ENCODE measurements around the gene CPB2. TPM values are rescaled to one million over a fixed set of nuclear protein-coding genes. Genes with fewer than 3 reads are reported as not detected.

Gene CPB2, protein sequence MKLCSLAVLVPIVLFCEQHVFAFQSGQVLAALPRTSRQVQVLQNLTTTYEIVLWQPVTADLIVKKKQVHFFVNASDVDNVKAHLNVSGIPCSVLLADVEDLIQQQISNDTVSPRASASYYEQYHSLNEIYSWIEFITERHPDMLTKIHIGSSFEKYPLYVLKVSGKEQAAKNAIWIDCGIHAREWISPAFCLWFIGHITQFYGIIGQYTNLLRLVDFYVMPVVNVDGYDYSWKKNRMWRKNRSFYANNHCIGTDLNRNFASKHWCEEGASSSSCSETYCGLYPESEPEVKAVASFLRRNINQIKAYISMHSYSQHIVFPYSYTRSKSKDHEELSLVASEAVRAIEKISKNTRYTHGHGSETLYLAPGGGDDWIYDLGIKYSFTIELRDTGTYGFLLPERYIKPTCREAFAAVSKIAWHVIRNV
- 0.28 TPM for total RNA-seq (2021; ENCODE audit: unreplicated experiment)
- not detected for polyA plus RNA-seq (2012; ENCODE audit: insufficient read length)
- Bru-seq, nascent RNA: percentile 14 among the genes with signal in this experiment
- BruChase-seq, experiment 1, labeled RNA remaining after a 2-hour chase: percentile 5 among the genes with signal in this experiment
- percentile 2 among the genes with signal in this experiment for BruChase-seq, experiment 2, labeled RNA remaining after a 6-hour chase
- long read RNA-seq, partial matches to known transcripts: 0 of 1 reads
- long read RNA-seq, other reads (novel, unspliced or antisense): 1 of 1 reads

DNA sequence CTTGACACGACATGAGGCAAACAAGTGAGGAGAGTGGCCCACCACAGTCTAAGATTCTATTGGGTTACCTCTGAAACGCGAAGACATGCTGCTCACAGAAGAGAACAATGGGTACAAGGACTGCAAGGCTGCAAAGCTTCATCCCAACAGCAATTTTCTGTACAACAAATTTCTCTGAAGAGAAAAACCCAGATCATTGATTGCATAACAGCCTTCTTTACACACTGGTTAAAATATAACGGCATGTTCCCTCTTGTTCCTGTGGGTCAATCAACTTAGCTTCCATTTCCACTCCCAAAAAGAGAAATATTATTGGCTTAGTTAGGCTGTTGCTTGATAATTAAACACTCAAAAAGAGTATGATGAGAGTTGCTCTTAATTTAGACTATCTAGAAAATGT is at the start of gene CPB2:
TSS of gene CPB2 (minus strand) at position 166 of the 400 bp plus-strand sequence. CDS start at position 142, 24 bp downstream.
- Histone ChIP-seq H3K36me3 (ENCODE audit: control insufficient read depth, insufficient read depth, low read length) (no peaks in the 10 kb centered on the region), H3K27me3 (ENCODE audit: control insufficient read depth, insufficient read depth, low read length) (no peaks in the 10 kb centered on the region), H3K9me3 (ENCODE audit: control insufficient read depth, insufficient read depth, low read depth, low read length) (no peaks in the 10 kb centered on the region), H3K4me3 (ENCODE audit: low read depth in 2 of 2, low read length in 2 of 2) (no peak within 1 kb of the TSS), H3K4me1 (ENCODE audit: control insufficient read depth, insufficient read depth, low read length) (no peaks in the 10 kb centered on the region), H3K27ac (ENCODE audit: low read length) (no peak within 1 kb of the TSS)
- intact Hi-C loops (cut with micrococcal nuclease; ENCODE audit: unreplicated experiment): no loop called here
- POLR2A ChIA-PET: no interaction called here
- no peak for DNase-seq (ENCODE audit: low read depth, low spot score)
- ATAC-seq: no peak
- TF ChIP-seq CTCF (IDR thresholded peaks at IDR 0.05) (no peak), POLR2AphosphoS5 (IDR thresholded peaks at IDR 0.05; ENCODE audit: low read depth, low read length) (no peak), TCF7L2 (IDR thresholded peaks at IDR 0.05; ENCODE audit: low read depth, low read length) (no peak), SIN3A (IDR thresholded peaks at IDR 0.05; ENCODE audit: borderline replicate concordance, insufficient read depth, low read depth, low read length) (no peak)
- TF ChIP-seq, protein P1, sequence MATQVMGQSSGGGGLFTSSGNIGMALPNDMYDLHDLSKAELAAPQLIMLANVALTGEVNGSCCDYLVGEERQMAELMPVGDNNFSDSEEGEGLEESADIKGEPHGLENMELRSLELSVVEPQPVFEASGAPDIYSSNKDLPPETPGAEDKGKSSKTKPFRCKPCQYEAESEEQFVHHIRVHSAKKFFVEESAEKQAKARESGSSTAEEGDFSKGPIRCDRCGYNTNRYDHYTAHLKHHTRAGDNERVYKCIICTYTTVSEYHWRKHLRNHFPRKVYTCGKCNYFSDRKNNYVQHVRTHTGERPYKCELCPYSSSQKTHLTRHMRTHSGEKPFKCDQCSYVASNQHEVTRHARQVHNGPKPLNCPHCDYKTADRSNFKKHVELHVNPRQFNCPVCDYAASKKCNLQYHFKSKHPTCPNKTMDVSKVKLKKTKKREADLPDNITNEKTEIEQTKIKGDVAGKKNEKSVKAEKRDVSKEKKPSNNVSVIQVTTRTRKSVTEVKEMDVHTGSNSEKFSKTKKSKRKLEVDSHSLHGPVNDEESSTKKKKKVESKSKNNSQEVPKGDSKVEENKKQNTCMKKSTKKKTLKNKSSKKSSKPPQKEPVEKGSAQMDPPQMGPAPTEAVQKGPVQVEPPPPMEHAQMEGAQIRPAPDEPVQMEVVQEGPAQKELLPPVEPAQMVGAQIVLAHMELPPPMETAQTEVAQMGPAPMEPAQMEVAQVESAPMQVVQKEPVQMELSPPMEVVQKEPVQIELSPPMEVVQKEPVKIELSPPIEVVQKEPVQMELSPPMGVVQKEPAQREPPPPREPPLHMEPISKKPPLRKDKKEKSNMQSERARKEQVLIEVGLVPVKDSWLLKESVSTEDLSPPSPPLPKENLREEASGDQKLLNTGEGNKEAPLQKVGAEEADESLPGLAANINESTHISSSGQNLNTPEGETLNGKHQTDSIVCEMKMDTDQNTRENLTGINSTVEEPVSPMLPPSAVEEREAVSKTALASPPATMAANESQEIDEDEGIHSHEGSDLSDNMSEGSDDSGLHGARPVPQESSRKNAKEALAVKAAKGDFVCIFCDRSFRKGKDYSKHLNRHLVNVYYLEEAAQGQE (IDR thresholded peaks at IDR 0.05; ENCODE audit: insufficient read depth in 1 of 2, low read depth in 2 of 2, low read length in 1 of 2): no peak
- BruUV-seq (replicated peaks): no TSS peak
- CTCF ChIA-PET: no interaction called here
- in situ Hi-C loops (cut with HindIII; ENCODE audit: low pct_unique_long_range_greater_than_20kb, low sequenced_read_pairs): no loop called here

DNA sequence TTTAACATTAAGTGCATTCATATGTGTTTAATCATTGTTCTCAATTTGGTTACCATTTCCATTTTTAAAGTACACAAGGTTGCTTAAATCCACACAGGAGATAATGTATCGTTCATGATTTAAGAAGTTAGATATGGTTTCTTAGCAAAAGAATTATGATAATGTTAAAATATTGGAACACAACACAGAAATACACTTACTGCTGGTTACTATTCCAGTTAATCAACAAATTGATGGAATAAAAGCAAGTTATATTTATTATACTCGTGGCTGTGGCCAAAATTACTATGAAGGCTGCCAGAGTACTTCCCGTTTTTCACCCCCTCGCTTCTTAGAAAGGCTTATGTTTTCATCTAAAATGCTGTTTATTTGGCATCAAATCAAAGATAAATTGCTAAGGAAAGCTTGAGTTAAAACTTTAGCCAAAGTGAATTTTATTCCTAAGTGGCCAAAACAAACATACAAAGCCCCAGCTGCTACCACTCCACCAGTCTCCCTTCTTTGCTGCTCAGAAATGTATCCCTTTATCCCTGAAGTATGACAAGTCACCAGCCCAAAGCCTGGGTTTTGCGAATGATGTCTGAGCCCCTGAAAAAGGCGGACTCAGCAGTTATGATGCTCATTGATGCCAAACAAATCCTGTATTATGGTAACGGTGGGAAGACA is 49.4 kb upstream of the CPB2 start:
- intact Hi-C loops (cut with micrococcal nuclease; ENCODE audit: unreplicated experiment) (no loop called here), in situ Hi-C loops (cut with HindIII; ENCODE audit: low pct_unique_long_range_greater_than_20kb, low sequenced_read_pairs) (no loop called here)
- H3K36me3 ChIP-seq (ENCODE audit: control insufficient read depth, insufficient read depth, low read length): no peaks in the 10 kb centered on the region
- H3K27me3 ChIP-seq (ENCODE audit: control insufficient read depth, insufficient read depth, low read length): no peaks in the 10 kb centered on the region; the same call in 1 of the 2 replicates
- no peak overlapping the region for H3K27ac ChIP-seq (ENCODE audit: low read length)
- POLR2A ChIA-PET: no interaction called here
- BruUV-seq (replicated peaks): no TSS peak
- CTCF ChIA-PET: no interaction called here
- H3K4me3 ChIP-seq (ENCODE audit: low read depth in 2 of 2, low read length in 2 of 2): no peak overlapping the region
- DNase-seq (ENCODE audit: low read depth, low spot score): no peak
- TF ChIP-seq SIN3A (IDR thresholded peaks at IDR 0.05; ENCODE audit: borderline replicate concordance, insufficient read depth, low read depth, low read length): no peak
- TF ChIP-seq, protein P1 (IDR thresholded peaks at IDR 0.05; ENCODE audit: insufficient read depth in 1 of 2, low read depth in 2 of 2, low read length in 1 of 2): no peak
- TF ChIP-seq CTCF (IDR thresholded peaks at IDR 0.05): no peak
- H3K4me1 ChIP-seq (ENCODE audit: control insufficient read depth, insufficient read depth, low read length): no peaks in the 10 kb centered on the region
- H3K9me3 ChIP-seq (ENCODE audit: control insufficient read depth, insufficient read depth, low read depth, low read length): no peaks in the 10 kb centered on the region
- ATAC-seq: no peak
